Midbrain (tissue), 1 donor: ENCODE results near the gene RANBP1.

Experiments used
- DNase-seq: peaks from one replicate; lab custom pipeline; 2025; lab: John Stamatoyannopoulos, UW

RANBP1 gene

DNA sequence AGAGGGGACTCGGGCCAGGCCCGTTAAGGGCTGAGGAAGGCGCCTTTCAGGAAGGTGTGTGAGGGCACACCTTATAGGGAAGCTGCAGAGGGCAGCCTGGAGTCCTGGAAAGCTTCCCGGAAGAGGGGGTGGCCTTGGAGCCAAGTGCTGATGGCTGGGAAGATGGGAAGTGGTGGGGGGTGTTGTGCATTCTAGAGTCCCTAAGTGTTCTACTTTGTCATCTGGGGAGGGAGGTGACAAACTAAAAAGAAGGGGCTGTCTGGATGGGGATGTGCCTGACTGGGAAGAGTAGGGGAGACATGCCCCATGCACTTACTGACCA is 22.5 kb downstream of the RANBP1 start:
- no peak for DNase-seq

DNA sequence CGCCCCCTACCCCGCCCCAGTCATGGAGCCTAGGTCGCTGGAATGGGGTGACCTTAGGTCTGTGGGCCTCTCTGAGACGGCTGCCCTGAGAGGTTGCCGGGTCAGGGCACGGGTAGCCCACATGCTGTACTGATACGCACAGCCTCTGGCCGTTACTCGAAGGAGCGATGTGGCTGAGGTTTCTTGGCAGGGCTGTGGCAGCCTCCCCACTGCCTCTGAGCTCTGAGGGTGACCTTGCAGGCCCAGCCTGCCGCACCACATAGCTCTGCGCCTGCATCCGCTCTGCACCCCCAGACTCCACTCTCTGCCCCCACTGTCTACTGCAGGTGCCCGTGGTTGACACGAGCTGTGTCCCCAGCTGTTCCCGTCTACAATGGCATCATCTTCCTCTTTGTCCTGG is 23.0 kb downstream of the RANBP1 start:
- DNase-seq: no peak

DNA sequence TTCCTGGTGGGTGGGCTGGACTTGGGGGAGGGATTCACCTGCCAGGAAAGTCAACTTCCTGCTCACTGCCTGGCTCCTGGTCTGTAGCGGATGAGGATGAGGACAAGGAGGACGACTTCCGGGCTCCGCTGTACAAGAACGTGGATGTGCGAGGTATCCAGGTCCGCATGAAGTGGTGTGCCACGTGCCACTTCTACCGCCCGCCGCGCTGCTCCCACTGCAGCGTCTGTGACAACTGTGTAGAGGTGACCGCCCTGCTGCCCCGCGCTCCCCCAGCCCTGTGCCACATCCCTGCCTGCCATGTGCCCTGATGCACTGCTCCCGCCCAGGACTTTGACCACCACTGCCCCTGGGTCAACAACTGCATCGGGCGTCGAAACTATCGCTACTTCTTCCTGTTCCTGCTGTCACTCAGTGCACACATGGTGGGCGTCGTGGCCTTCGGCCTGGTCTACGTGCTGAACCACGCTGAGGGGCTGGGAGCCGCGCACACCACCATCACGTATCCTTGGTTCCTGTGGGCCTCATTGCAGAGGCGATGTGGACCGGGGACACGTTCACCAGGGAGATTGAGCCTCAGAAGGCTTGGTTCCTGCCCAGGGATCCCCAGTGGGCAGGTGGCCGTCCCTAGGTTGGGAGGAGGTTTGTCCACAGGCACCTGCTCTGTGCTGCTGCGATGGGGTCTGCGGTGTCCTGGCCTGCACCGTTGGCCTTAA is 23.6 kb downstream of the RANBP1 start:
- no peak for DNase-seq

DNA sequence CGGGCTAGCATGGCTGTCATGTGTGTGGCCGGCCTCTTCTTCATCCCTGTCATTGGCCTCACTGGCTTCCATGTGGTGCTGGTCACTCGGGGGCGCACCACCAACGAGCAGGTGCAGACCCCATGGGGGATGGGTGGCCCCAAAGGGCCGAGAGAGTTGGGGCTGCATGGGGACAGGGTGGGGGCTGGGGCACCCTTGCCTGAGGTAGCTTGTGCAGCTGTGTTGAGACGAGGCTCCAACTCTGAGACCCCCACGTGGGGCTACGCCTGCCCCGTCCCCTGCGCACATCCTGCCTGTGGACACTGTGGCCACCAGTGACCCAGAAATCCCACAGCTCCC is 24.2 kb downstream of the RANBP1 start:
- DNase-seq: no peak

DNA sequence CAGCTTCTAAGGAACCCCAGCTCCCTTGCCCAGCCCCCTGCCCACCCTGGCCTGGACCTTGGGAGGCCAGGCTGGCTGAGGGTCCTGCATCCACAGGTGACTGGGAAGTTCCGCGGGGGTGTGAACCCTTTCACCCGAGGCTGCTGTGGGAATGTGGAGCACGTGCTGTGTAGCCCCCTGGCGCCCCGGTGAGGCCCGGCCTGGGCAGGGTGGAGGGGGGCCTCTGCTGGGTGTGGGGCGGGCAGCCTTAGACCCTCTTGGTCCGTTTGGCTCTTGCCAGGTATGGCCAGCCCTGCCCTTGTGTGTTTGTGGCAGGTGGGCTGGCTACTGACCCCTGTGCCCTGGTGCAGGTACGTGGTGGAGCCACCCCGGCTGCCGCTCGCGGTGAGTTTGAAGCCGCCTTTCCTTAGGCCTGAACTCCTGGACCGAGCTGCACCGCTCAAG is 24.6 kb downstream of the RANBP1 start:
- DNase-seq: no peak

DNA sequence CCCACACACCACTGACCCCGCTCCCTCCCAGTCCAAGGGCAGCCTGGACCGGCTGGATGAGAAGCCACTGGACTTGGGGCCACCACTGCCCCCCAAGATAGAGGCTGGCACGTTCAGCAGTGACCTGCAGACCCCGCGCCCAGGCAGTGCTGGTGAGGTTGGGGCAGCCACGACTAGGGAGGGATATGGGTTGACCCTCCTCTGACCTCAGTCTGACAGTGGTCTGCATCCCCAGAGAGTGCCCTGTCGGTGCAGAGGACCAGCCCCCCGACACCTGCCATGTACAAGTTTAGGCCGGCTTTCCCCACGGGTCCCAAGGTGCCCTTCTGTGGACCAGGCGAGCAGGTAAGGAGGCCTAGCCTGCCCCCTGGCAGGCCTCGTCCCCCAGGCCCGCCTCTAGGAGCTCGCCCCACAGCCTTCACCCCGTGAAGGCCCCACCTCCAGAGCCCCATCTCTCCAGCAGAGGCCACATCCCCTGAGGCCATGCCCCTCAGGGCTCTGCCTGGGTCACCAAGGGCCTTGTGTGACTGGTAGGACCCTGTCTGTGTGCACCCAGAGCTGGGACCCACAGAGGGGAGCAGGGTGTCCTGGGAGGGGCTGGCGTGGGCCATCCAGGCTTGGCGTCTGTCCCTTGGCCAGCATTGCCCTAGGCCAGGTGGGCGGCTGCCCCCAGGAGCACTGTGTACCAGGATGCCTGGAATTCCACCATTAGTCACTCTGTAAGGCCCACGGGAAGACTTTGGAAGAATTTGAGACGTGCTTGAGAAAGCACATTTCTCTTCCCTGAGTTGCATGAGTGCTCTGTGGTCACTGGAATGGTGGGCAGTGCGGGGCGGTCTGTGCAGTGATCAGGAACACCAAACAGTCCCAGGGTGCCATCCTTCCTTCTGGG is 25.5 kb downstream of the RANBP1 start:
- no peak for DNase-seq

DNA sequence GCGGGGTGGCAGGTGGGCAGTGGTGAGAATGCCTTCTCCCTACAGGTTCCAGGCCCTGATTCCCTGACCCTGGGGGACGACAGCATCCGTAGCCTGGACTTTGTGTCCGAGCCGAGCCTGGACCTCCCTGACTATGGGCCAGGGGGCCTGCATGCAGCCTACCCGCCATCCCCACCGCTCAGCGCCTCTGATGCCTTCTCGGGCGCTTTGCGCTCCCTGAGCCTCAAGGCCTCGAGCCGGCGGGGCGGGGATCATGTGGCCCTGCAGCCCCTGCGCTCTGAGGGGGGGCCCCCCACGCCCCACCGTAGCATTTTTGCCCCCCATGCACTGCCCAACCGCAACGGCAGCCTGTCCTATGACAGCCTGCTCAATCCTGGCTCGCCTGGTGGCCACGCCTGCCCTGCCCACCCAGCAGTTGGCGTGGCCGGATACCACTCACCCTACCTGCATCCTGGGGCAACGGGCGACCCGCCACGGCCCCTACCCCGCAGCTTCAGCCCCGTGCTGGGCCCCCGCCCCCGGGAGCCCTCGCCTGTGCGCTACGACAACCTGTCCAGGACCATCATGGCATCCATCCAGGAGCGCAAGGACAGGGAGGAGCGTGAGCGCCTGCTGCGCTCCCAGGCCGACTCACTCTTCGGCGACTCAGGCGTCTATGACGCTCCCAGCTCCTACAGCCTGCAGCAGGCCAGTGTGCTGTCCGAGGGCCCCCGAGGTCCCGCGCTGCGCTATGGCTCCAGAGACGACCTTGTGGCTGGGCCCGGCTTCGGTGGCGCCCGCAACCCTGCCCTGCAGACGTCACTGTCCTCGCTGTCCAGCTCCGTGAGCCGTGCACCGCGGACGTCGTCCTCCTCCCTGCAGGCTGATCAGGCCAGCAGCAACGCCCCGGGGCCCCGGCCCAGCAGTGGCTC is 27.1 kb downstream of the RANBP1 start:
- no peak for DNase-seq

DNA sequence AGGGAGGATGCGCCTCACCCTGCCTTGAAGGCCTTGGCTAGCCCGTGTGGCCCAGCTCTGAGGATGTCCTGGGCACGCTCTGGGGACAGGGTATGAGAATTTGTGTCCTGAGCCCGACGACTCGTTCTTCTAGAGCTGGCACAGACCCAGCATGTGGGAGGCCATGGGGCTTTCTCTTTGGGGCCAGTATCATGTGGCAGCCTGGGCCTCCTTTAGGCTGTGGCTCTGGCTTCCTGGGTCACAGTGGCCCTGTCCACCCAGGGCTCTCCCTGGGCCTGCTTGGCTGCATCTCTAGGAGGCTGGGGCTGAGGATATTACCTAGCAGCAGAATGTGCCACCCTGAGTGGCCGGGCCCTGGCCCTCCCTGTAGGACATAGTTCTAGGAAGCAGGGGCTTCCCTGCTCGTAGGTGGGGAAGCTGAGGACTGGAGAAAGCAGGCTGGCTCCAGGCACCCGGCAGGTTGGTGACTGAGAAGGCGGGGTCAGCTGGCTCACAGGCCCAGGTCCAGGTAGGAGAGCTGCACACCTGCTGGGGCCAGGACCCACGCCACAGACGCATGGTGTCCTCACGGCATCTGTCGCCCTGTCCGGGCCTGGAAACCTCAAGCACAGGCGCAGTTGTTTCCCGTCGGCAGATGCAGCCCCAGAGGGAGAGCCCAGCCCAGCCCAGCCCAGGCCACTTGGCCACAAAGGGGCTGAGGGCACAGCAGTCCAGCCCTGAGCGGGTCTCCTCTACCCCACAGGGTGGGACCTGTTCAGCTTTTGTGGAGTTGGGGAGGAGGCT is 28.2 kb downstream of the RANBP1 start:
- DNase-seq: no peak

DNA sequence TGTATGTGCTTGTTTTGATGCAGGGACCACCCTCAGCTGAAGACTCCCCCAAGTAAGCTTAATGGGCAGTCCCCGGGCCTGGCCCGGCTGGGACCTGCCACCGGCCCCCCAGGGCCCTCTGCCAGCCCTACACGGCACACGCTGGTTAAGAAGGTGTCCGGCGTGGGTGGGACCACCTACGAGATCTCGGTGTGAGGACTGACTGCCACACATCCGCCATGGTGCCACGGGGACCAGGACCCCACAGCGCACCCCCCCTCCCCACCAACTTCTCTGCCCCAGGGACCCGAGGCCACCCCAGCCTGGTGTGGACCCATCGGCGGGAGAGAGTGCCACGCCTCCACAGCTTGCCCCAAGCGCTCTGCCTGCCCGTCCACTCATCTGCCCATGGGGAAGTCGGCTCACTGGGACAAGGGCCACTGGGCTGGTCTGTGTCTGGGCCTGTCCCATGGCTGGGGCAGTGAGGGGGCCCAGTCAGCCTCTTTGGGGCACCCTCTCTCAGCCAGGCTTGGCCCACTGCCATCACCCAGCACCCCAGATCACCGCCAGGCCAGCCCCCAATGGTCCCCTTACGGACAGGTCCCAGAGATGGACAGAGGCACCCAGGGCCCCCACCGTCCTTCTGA is 29.4 kb downstream of the RANBP1 start:
- DNase-seq: no peak

DNA sequence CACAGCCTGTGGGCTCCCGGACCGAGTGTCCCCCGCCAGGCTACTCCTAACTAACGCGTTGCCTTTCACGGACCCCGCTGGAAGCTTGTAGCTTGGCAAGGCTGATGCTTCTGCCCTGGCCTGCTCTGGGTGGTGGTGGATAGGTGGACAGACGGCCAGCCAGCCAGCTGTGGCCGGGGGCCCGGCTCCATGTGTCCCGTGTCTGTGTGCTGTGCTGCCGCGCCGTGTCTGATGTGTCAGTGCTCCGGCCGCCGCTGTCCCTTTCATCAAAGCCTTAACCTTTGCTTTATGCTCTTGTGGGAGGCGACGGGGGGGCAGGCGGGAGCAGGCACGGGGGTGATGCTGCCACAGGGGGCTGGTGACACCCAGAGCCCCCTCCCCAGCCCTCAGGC is 29.9 kb downstream of the RANBP1 start:
- no peak for DNase-seq

DNA sequence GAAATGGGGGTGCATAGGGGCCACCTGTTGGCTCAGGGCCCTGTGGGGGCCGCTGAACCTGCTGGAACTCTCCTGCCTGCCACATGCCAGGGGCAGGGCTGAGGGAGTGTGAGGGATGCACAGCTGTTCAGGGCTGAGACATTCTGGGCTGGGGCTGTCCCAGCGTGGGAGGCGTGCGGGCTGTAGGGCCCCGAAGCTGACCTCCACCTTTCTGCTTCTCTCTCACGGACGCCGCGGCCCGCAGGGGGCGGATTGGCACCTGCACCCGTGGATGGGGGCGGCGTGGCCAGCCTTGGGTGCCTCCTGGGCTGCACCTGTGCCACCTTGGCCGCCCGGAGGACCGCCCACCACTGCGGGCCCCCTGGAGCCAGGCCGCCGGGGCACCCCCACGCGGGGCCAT is 30.9 kb downstream of the RANBP1 start:
- DNase-seq: no peak

DNA sequence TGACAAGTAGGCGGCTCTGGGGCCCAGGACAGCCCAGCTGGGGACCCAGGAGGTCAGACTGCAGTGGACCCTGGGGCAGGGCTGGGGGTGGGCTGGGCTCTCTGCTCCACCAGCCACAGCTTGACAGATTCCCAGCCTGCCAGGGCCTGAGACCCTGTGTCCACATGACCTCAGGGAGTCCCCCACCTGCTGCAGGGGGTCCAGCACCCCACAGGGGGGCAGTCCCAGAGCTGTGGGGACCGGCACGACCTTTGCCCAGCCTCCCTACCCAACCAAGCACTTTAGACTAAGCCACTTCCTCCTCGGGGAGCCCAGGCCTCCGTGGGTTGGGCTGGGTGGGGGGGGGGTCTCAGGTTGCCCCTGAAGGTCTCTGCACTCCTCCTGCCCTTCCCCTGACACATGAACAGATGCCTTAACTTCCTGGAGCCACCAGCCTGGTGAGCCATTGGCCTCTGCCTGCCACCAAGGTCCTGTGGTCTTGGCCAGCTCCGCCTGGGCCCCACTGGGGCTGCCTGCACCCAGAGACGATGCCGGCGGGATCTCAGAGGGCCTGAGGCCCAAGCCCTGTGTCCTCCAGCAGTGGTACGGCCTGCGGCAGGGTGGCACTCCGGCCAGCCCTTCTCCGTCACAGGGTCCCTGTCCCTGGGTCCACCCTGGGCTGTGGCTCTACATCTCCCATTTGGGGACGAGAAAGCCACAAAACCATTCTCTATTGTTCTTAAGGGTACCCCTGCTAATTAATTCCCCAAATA is 31.5 kb downstream of the RANBP1 start:
- DNase-seq: no peak

DNA sequence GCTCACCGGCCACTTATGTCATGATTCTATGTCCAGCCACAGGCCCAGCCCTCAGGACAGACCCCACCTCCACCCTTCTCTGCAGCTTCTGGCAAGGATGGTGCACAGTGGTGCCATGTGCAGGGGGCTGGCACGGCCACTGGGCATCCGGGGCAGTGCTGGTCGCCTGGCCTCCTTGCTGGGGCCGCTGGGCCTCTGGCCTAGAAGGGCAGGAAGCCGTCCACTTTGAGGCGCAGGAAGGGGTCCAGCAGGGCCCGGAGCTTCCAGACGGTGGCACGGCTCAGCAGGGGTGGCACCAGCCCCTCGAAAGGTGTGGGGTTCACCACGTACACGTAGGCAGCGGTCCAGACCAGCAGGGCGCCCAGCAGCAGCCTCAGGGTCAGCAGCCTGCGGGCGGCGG is 32.5 kb downstream of the RANBP1 start:
- DNase-seq: no peak

DNA sequence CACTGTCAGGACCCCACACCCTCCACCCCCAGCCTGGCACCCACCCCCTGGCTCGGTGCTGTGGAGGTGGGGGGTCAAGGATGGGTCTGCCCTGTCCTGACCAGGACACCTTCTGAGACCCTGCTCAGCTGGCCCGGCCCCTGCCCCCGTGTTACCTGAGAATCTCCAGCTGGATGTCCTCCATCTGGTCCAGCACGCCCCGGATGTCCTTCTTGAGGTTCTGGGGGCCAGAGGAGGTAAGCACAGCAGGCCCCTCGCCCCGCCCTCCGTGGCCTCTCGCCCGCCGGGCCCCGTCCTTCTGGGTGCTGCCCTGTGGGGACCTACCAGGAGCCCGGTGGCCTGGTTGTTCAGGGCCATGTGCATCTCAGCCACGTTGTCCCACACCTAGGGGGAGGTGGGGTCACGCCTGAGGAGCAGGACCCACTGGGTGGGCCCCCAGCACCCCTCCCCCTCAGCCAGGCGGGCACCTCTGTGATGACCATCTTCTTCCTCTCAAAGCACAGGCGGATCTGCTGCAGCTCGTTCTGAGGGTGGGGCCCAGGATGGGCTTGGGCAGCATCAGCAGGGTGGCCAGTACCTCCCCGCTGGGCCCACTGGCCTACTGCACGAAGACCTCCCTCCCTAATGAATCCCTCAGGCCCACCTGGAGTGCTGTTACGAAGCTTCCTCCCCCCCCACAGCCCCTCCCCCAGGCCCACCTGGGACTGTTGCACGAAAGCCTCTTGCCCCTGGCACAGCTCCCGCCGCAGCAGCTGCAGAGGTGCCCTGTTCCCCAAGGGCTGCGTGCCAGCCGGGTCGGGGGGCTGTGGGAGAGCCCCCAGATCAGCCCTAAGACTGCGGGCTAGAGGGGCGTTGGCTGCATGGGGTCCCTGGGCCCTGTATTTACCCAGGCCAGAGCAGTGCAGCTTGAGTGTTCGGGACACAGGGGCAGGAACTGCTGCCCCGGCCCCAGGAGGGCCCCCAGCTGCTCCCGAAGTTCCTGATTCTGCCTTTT is 33.6 kb downstream of the RANBP1 start:
- no peak for DNase-seq

DNA sequence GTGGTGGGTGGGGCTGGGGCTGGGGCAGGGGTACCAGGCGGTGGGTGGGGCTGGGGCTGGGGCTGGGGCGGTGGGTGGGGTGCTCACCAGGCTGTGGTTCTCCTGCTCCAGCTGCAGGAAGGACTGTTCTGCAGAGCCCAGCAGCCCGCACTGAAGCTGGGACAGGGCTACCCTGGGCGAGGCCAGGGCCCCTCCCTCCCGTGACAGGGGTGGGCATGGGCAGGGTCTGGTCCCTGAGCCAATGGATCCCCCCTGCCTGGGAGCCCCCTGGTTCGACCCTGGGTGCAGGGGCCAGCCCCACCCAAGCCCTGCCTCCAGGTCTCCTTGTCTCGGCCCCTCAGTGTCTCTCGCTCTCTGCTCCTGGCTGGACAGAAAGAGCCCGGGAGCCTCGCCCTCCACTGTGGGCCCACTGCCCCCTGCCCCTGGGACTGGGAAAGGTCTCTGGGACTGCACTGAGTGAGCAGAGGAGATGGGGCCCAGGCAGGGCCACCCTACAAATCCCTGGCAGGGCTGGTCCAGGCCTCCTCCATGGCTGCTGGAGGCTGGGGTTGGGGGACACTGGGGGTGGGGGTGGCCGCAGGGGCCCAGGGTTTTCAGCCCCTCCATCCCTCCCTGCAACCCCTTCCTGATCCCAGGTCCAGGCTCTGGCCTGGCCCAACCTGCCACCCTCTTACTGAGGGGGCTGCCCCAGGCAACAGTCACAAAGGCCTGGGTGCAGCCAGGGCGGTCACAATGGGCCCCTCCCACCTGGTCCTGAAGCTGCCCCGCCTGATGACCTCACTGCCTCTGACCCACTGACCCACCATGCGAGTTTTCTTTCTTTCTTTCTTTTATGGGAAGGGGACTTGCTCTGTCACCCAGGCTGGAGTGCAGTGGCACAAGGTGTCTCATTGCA is 34.7 kb downstream of the RANBP1 start, which contains the start of gene CCDC188:
Gene CCDC188 (minus strand): TSS at position 675 of the 895 bp plus-strand sequence. CDS start 69 bp downstream, at position 606.
- DNase-seq: no peak

DNA sequence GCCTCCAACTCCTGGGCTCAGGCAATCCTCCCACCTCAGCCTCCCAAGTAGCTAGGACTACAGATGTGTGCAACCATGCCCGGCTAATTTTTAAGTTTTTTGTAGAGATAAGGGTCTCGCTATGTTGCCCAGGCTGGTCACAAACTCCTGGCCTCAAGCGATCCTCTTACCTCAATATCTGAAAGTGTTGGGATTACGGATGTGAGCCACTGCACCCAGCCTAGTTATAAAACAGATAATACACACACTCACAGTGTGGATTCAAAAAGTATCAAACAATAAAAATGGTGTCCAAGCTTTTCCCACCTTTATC is 35.3 kb downstream of the RANBP1 start:
- DNase-seq: no peak

DNA sequence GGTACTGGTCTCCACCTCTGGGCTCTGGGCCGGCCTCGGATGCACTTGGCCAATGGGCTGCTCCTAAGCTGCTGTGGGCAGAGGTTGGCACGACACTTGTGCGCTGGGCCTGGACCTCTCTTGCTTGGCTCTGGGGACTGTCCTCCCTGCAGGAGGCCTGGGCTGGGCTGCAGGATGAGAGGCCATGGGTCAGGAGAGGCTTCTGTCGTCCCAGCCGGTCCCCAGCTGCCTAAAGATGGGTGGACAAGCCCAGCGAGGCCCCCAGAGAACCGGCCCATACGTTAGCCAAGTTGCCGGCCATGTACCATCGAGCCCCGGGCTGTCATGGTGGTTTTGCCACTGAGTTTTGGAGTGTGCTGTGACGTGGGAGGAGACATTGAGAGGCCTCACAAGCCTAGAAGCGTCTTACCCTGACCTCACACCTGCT is 36.6 kb downstream of the RANBP1 start:
- DNase-seq: no peak

DNA sequence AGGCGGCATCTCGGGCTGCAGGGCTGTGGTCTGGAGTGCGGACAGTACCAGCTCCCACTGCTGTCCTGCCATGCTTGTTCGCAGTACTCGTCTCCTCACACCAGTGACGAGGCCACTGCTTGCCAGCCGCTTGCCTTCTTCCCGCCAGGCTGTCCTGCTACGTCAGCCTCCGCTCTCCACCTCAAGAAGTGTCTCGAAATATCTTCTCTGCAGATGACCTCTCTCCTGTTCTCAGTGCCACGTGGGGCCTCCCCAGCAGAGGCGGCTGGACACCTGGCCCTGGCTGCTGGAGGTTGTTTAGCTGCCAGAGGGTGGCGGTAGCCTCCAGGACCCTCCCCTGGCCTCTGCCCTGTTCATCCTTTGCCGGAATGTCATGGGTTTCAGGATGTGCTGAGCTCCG is 38.0 kb downstream of the RANBP1 start:
- no peak for DNase-seq
